GM19023 (cell line): ENCODE results near the gene TEAD4.
"Not testable (repeated sequence)": the region's sequence is repeated elsewhere in the genome, so short reads cannot be mapped to it uniquely, and the experiment has no call there.

Source experiments
- ATAC-seq: cut with Tn5 transposase; IDR thresholded peaks from one replicate; pipeline ENCODE4 v1.9.1; 2021; ENCODE audit warnings: mild to moderate bottlenecking, moderate library complexity; ENCODE audit not compliant: unreplicated experiment

TEAD4 gene

GRCh38 chr12:3045494-3045893 is 86.3 kb downstream of the TEAD4 start:
- no peak for ATAC-seq

GRCh38 chr12:3045989-3046388 is 86.8 kb downstream of the TEAD4 start:
- ATAC-seq = no peak

- ATAC-seq = no peak
Observed at GRCh38 chr12:3046441-3047200, 87.4 kb downstream of the TEAD4 start.

- no peak for ATAC-seq
Observed at GRCh38 chr12:3047961-3048360, 88.8 kb downstream of the TEAD4 start.

- ATAC-seq = no peak
Observed at GRCh38 chr12:3048540-3048939, 89.3 kb downstream of the TEAD4 start.

- ATAC-seq = no peak
Observed at GRCh38 chr12:3049176-3049575, 90.0 kb downstream of the TEAD4 start.

GRCh38 chr12:3049611-3050249 is 90.5 kb downstream of the TEAD4 start:
- ATAC-seq = no peak

- ATAC-seq = no peak
Observed at GRCh38 chr12:3054374-3054773, 95.2 kb downstream of the TEAD4 start.

GRCh38 chr12:3055026-3055703 is 96.0 kb downstream of the TEAD4 start:
- ATAC-seq = no peak

- no peak for ATAC-seq
Observed at GRCh38 chr12:3055704-3056467, 96.7 kb downstream of the TEAD4 start.

GRCh38 chr12:3061059-3061458 is 101.9 kb downstream of the TEAD4 start:
- ATAC-seq = no peak

- ATAC-seq = no peak
Observed at GRCh38 chr12:3061501-3062215, 102.5 kb downstream of the TEAD4 start.

GRCh38 chr12:3065300-3065699 is 106.1 kb downstream of the TEAD4 start:
- no peak for ATAC-seq

GRCh38 chr12:3065846-3066245 is 106.6 kb downstream of the TEAD4 start:
- ATAC-seq = not testable (repeated sequence)

GRCh38 chr12:3069714-3070113 is 110.5 kb downstream of the TEAD4 start:
- ATAC-seq = no peak

- ATAC-seq = no peak
Observed at GRCh38 chr12:3071107-3071506, 111.9 kb downstream of the TEAD4 start.

- no peak for ATAC-seq
Observed at GRCh38 chr12:3071710-3072109, 112.5 kb downstream of the TEAD4 start.

- no peak for ATAC-seq
Observed at GRCh38 chr12:3073438-3074250, 114.4 kb downstream of the TEAD4 start.

- ATAC-seq = no peak
Observed at GRCh38 chr12:3075315-3075714, 116.1 kb downstream of the TEAD4 start.
